IPS-15b (cell line): ENCODE measurements around the gene SOX2.

Experiments
- H3K27me3 ChIP-seq: one replicate; pipeline ENCODE4 v1.6.1; 2013; ENCODE audit warnings: low read length; ENCODE audit not compliant: control insufficient read depth, insufficient read depth
- H3K36me3 ChIP-seq: one replicate; pipeline ENCODE4 v1.6.1; 2013; ENCODE audit warnings: low read length; ENCODE audit not compliant: control insufficient read depth, insufficient read depth
- H3K4me1 ChIP-seq: one replicate; pipeline ENCODE4 v1.6.1; 2013; ENCODE audit warnings: mild to moderate bottlenecking, low read length; ENCODE audit not compliant: control insufficient read depth, insufficient read depth
- H3K4me3 ChIP-seq: one replicate; pipeline ENCODE4 v1.5.1; 2013; ENCODE audit warnings: low read depth, low read length
- H3K9ac ChIP-seq: one replicate; pipeline ENCODE4 v1.6.1; 2013; ENCODE audit warnings: low read depth, mild to moderate bottlenecking, low read length
- H3K9me3 ChIP-seq: one replicate; pipeline ENCODE4 v1.6.1; 2013; ENCODE audit warnings: mild to moderate bottlenecking, low read length; ENCODE audit not compliant: control insufficient read depth, insufficient read depth

The SOX2 gene

DNA sequence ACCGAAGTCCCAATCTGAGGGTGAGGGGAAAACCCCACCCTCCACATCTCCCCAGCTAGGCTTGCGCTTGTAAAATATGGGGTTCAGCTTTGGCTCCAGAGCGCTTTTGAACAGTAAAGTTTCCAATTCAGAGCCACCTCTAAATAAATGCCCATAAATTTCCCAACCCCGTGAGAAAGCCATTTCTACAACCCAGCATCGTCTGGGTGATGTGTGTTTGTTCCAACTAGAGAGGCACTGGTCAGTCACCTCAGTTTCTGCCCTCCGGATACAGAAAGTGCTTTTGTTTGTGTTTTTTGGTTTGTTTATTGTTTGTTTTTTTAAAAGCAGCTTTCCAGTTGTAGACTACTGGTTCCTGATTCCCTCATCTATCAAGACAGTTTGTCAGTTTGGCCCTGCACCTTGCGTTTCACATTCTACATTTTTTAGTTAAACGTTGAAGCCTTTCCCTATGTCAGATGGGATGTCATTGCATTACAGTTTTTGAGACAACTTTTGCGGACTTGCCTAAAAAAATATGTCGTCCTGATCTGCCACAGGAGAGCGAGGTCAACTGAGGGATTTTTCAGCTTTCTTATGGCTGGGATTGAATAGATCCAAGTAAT, 15.0 kb upstream of the SOX2 start:
- Histone ChIP-seq H3K9ac (no peak overlapping the region), H3K4me1 (peaks cover 26% of the 10 kb centered on the region), H3K36me3 (no peaks in the 10 kb centered on the region), H3K4me3 (peak overlapping the region; percentile 72), H3K9me3 (no peaks in the 10 kb centered on the region), H3K27me3 (peaks cover 50% of the 10 kb centered on the region)

DNA sequence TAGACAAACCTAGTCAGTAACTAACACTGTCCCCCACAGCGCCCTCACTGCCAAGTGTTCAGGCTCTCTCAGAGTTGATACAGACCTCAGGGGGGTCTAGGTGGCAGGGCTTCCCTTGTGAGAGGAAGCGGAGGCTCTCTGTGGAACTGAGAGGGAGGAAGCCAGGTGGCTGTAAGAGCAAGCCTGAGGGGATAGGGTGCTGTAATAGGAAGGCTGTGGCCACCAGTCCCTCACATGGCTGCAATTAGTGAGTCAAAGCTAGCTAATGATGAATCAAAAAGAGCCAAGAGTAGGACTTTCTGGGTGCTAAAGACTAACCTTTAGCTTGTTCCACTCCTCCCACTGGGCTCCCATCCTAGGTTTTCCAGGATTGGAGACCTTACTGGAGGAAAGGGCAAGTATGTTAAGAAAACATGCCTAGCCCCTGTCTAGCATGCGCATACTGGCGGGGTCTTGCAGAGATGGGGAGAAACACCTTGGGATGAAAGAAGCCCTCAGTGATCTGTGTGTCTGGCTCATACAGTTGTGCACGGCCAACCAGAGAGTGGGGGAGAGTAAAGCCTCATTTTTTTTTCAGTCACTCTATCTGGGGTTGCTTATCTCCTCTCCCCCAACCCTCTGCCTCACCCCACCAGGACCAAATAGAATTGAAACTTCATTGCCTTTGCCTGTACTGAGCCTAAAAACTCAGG, 13.3 kb upstream of the SOX2 start:
- H3K4me3 ChIP-seq = no peak overlapping the region
- H3K4me1 ChIP-seq = peaks cover 34% of the 10 kb centered on the region
- peaks cover 62% of the 10 kb centered on the region for H3K27me3 ChIP-seq
- no peak overlapping the region for H3K9ac ChIP-seq
- no peaks in the 10 kb centered on the region for H3K36me3 ChIP-seq
- H3K9me3 ChIP-seq = no peaks in the 10 kb centered on the region

DNA sequence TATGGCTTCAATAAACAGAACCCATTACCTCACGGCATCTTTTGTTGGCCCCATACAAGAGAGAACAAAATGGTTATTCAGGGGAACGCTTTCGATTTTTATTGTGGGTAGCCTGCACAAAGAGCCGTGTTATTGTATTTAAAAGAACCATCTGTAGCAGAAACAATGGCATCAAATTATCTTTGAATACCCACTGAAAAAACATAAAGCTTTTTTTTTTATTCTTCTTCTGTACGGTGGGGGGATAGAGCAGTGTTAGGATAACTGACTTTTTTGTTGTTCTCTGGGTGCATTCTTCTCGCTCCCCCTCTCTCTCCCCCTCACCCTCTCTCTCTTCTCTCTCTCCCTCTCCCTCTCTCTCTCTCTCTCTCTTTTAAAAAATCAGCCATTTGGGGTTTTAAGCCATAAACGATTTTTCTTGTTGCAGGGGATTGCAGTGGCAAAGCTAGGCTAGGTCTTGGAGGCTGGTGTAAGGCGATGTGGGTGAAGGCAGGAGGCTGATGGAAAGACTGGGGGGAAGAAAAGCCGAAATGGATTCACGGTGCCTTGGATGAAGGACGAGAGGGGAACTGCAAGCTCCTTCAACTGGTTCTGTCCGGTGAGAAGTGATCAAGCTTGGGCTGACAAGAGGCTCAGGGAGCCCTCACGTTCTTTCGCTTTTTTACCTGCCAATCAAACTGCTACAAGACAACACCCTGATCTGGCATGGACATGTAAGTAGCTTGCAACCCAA, 12.4 kb upstream of the SOX2 start:
- peaks cover 36% of the 10 kb centered on the region for H3K4me1 ChIP-seq
- peak overlapping the region; percentile 66 for H3K4me3 ChIP-seq
- H3K27me3 ChIP-seq = peaks cover 65% of the 10 kb centered on the region
- H3K9ac ChIP-seq = no peak overlapping the region
- H3K9me3 ChIP-seq = no peaks in the 10 kb centered on the region
- no peaks in the 10 kb centered on the region for H3K36me3 ChIP-seq

DNA sequence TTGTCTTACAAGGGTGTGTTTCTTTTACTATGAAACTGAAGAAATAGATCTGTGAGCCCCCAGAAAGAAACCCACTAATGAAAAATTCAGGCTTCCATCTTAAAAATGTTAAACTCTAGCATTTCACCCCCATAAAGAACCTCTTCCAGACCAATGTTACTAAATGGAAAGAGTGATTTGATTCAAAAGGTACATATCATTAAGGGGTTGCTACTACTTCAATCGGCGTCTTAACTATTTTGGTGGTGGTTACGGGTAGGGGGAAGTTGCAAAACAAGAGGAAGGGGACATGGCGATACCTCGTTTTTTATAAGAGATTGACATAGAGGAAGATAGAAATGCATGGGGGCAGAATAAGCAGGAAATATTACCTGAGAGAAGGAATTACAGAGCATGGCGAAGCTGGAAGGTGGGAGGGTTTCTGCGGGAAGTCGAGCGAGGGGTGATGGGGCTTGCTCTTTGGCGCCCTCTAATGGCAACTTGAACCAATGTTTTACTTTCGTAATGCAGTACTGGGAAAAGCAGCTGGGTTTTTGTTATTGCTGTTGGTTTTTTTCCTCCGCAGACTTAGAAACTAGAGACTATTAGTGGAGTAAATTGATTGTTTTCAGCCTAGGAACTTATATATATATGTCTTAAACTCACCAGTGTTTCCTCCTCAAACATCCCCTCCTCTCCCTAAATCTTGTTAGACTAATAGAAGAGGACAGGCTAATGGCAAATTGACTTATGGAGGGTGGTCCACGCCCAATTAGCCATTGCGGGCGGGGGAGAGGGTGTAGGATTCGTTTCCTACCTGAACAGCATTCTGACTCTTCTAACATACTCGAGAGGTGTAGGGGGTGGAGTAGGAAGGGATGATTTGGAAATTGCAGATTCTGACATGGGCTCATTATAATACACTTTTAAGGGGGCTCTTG, 11.3 kb upstream of the SOX2 start:
- Histone ChIP-seq H3K4me3 (peak overlapping the region; percentile 66), H3K36me3 (no peaks in the 10 kb centered on the region), H3K27me3 (peaks cover 68% of the 10 kb centered on the region), H3K9ac (peak overlapping the region; percentile 26), H3K9me3 (no peaks in the 10 kb centered on the region), H3K4me1 (peaks cover 43% of the 10 kb centered on the region)

DNA sequence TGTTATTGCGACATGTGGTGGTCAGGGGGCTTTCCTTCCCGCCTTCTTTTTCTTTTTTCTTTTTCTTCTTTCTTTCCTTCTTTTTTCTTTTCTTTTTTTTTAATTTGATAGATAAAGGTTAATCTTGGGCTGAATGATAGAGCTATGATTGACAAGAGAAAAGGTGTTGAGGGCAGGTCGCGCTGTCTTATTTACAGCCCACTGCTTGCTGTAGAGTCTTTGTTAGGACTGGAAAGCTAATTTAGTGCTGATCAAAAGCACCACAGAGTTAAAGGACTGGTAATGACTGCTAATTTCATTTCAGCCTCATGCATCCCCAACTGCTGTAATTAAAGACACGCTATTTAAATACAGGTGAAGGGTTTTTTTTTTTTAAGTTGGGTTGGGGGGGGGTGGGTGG, 10.6 kb upstream of the SOX2 start:
- peaks cover 49% of the 10 kb centered on the region for H3K4me1 ChIP-seq
- no peak overlapping the region for H3K9ac ChIP-seq
- peak overlapping the region; percentile 66 for H3K4me3 ChIP-seq
- no peaks in the 10 kb centered on the region for H3K36me3 ChIP-seq
- H3K27me3 ChIP-seq = peaks cover 64% of the 10 kb centered on the region
- H3K9me3 ChIP-seq = no peaks in the 10 kb centered on the region

DNA sequence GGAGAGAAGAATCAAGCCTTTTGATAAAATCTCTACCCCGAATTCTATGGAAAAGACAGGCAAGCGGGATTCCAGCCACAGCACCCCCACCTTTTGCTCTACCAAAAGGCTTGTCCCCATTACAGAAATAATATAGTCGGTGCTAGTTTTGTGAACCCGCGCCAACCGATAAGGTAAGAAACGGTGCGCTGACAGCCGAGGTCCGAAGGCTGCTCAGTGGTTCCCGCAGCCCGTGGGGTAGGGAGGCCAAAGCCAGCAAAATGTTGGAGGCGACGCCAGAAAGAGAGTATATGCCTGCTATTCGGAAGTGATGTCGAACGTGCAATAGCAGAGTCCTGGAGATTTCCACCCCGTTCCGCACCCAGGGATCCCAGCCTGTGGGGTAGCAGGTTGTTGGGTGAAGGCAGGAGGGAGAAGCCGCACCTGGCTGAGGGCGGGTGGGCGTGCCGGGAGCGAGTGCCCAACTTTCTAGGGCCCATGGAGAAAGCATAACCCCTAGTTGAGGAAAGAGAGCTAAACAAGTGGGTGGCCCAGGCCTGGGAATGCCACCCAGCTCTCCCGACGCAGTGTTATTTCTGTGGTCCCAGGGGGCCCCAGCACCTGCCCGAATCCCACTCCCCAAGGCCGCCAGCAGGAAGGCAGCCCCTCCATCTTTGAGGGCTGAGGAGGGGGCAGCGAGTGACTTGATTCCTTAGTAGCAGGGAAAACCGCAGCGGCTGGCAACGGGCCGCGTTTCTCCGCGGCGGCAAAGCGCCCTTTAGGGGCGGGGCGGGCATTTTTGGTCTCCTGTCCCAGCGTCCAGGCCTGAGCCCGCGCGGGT, 7.9 kb upstream of the SOX2 start:
- no peaks in the 10 kb centered on the region for H3K36me3 ChIP-seq
- H3K9me3 ChIP-seq = no peaks in the 10 kb centered on the region
- H3K4me1 ChIP-seq = peaks cover 57% of the 10 kb centered on the region
- H3K27me3 ChIP-seq = peaks cover 37% of the 10 kb centered on the region
- H3K4me3 ChIP-seq = peak overlapping the region; percentile 56
- no peak overlapping the region for H3K9ac ChIP-seq

DNA sequence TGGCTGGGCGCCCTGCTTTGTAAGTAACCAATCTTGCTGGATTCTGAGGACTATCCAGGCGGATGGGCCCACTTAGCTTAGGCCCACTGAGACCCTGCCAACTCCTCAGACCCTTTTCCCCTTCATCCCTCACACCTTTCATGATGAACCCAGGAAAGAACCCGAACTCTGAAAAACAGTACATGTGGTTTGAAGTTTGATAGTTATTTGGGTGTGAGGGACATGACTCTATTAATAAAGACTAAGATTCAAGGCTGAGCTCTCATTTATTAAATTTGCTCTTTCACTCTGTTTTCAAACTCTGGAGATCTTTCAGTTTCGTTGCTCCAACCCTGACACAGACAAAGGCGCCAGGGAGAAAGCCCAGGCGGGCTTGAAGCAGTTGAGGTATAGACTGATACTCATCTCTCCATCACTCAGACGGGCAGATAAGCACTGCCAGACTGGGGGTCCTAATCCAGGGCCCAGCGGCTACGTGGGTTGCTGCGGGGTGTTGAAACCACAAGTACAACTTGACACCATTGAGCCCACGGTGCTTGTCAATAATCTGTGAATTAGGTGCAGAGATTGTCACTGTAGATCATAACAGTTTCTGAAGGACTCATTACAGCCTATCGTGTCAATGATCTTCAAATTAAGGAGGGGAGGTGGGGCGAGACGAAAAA, 7.2 kb upstream of the SOX2 start:
- no peaks in the 10 kb centered on the region for H3K9me3 ChIP-seq
- H3K4me1 ChIP-seq = peaks cover 60% of the 10 kb centered on the region
- H3K9ac ChIP-seq = no peak overlapping the region
- peak overlapping the region; percentile 56 for H3K4me3 ChIP-seq
- no peaks in the 10 kb centered on the region for H3K36me3 ChIP-seq
- H3K27me3 ChIP-seq = peaks cover 33% of the 10 kb centered on the region

DNA sequence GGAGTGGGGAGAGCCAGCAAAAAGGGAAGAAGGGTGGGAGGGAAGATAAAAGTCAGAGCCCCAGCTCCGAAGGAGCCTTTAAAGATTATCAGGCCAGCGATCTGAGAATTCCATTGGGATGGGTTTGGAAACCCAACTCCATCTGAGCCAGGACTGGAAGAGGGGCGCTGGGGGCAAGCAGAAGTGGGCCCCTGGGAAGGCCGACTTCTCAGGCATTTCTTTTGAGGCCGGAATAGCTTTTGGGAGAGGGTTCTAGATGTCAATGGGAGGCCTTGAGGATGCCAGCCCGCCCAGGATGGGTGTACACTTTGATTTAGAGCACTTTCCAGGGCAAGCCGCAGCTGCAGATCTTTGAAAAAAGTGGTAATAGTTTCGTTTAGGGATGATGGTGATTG, 6.6 kb upstream of the SOX2 start:
- Histone ChIP-seq H3K27me3 (peaks cover 33% of the 10 kb centered on the region), H3K9ac (no peak overlapping the region), H3K36me3 (no peaks in the 10 kb centered on the region), H3K9me3 (no peaks in the 10 kb centered on the region), H3K4me1 (peaks cover 55% of the 10 kb centered on the region), H3K4me3 (peak overlapping the region; percentile 56)

DNA sequence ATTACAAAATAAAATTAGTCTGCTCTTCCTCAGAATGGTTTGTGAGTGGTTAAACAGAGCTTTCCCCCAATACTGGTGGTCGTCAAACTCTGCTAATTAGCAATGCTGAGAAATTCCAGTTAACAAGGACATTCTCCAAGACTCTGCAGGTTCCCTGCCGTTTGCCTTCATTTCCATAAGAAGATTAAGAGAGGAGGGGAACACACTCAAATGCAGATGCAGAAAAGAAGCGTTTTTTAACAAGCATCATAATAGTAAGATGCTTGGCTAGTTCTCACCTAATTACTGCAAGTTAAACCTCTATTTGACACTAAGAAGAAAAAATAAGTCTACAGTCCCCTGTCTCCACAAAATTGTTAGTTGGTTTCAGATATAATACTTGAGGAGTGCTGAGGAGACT, 3.7 kb upstream of the SOX2 start:
- Histone ChIP-seq H3K4me3 (peak overlapping the region; percentile 16), H3K9me3 (no peaks in the 10 kb centered on the region), H3K27me3 (peaks cover 26% of the 10 kb centered on the region), H3K36me3 (peaks cover 6% of the 10 kb centered on the region), H3K9ac (no peak overlapping the region), H3K4me1 (peaks cover 48% of the 10 kb centered on the region)

DNA sequence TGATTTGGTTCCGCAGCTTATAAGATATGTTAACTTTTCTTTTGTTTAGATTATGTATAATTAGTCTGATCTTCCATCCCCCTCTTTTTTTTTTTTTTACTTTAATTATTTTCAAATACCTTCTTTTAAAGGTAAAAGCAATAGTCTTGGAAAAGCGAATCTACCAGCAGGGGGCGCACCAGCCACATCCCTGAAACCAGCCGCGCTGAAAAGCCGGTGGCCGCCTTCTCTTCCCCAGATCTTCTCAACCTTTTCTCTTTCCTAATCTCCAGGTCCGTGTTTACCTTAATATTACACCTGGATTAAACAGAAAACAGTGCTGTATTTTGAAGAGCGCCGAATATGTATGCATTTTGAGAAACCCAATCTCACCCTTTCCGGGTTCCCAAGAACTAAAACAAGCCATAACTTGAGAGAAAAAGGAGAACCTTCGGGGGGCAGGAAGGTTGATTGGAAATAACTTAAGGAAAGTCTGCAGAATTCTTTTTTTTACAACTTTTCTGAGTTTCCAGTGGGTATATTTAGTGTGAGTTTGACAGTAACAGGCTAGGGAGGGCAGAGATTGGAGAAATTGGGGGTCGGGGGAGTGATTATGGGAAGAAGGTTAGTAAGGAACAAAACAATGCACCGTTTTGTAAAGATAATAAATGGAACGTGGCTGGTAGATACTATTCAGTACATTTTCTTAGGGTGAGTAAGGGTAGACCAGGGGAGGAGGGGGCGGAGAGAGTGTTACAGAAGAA, 2.0 kb upstream of the SOX2 start:
- Histone ChIP-seq H3K4me1 (peaks cover 39% of the 10 kb centered on the region), H3K4me3 (peak overlapping the region; percentile 92), H3K27me3 (peaks cover 9% of the 10 kb centered on the region), H3K36me3 (peaks cover 9% of the 10 kb centered on the region), H3K9ac (peak overlapping the region; percentile 63), H3K9me3 (no peaks in the 10 kb centered on the region)
